H1 (cell line): ENCODE data around the gene PIGU. TPM values are rescaled to one million over a fixed set of nuclear protein-coding genes. Genes with fewer than 3 reads are reported as not detected.

ENCODE experiments used
- CTCF ChIA-PET: fragments of 300-600 bp; sonication (Branson Sonifier 250); formaldehyde crosslinking; loops from one replicate; lab custom pipeline; 2021; ENCODE audit not compliant: partially characterized antibody; lab: Charles Lee
- POLR2A ChIA-PET: fragments of 300-600 bp; sonication (Branson Sonifier 250); formaldehyde crosslinking; loops from one replicate; lab custom pipeline; 2021; ENCODE audit warnings: inconsistent platforms; ENCODE audit not compliant: partially characterized antibody; lab: Charles Lee
- DNase-seq, 2 experiments: peaks; one replicate each; pipeline versions ENCODE4 v3.0.0 to v3.0.0-alpha.2; 2010 to 2022; ENCODE audit warnings: low spot score in 2 of 2, low read depth in 1 of 2, mixed read lengths in 1 of 2
- FAIRE-seq: peaks from 2 replicates; lab custom pipeline; 2011; peaks lifted over from hg19 to GRCh38; lab: Jason Lieb, UNC
- H2AFZ ChIP-seq: 2 replicates; pipeline ENCODE4 v1.8.1; 2012; ENCODE audit warnings: low read length, inconsistent platforms
- H2AK5ac ChIP-seq: 2 replicates; pipeline ENCODE4 v1.6.1; 2013; ENCODE audit warnings: low read depth, low read length
- H2BK120ac ChIP-seq: replicated peaks from 2 replicates; pipeline ENCODE3; 2013; ENCODE audit warnings: low read depth, low read length, inconsistent platforms
- H2BK12ac ChIP-seq: 2 replicates; pipeline ENCODE4 v1.6.1; 2013; ENCODE audit warnings: low read depth, low read length
- H2BK15ac ChIP-seq: 2 replicates; pipeline ENCODE4 v1.6.1; 2013; ENCODE audit warnings: low read length
- H2BK20ac ChIP-seq: 2 replicates; pipeline ENCODE4 v1.6.1; 2013; ENCODE audit warnings: low read length
- H2BK5ac ChIP-seq: 2 replicates; pipeline ENCODE4 v1.6.1; 2013; ENCODE audit warnings: low read depth, low read length
- H3K14ac ChIP-seq: 2 replicates; pipeline ENCODE4 v1.6.1; 2013; ENCODE audit warnings: inconsistent platforms; ENCODE audit not compliant: insufficient read length
- H3K18ac ChIP-seq: 2 replicates; pipeline ENCODE4 v1.6.1; 2013; ENCODE audit warnings: low read length; ENCODE audit errors: extremely low read depth
- H3K23ac ChIP-seq: 2 replicates; pipeline ENCODE4 v1.6.1; 2013; ENCODE audit warnings: inconsistent platforms; ENCODE audit not compliant: insufficient read length
- H3K23me2 ChIP-seq: 2 replicates; pipeline ENCODE4 v1.6.1; 2013; ENCODE audit warnings: low read depth, low read length
- H3K27ac ChIP-seq: 2 replicates; pipeline ENCODE4 v1.6.1; 2011; ENCODE audit warnings: low read depth, low read length, inconsistent platforms
- H3K27me3 ChIP-seq, 4 experiments: replicated peaks in 1 of 4; 1 replicate in 1 of 4; 2 replicates in 3 of 4; pipeline versions ENCODE4 v1.6.1 to v1.8.1; 2011 to 2013; ENCODE audit warnings: low read length in 3 of 4, mild to moderate bottlenecking in 3 of 4, inconsistent platforms in 2 of 4, mixed read lengths in 2 of 4, moderate library complexity in 1 of 4; ENCODE audit not compliant: control insufficient read depth in 3 of 4, insufficient read depth in 3 of 4; ENCODE audit errors: extremely low read depth in 1 of 4
- H3K36me3 ChIP-seq, 4 experiments: 2 replicates each; pipeline versions ENCODE4 v1.6.1 to v1.8.1; 2011 to 2013; ENCODE audit warnings: mild to moderate bottlenecking in 4 of 4, low read length in 3 of 4, moderate library complexity in 2 of 4, control low read depth in 1 of 4, inconsistent platforms in 1 of 4; ENCODE audit not compliant: insufficient read depth in 4 of 4, control insufficient read depth in 2 of 4
- H3K4ac ChIP-seq: replicated peaks from 2 replicates; pipeline ENCODE3; 2013; ENCODE audit warnings: low read length, low read depth, mixed read lengths, inconsistent platforms; ENCODE audit not compliant: insufficient read length
- H3K4me1 ChIP-seq, 4 experiments: replicated peaks in 1 of 4; 1 replicate in 1 of 4; 2 replicates in 3 of 4; pipeline versions ENCODE4 v1.6.1 to v1.8.1; 2011 to 2013; ENCODE audit warnings: low read length in 3 of 4, inconsistent platforms in 2 of 4, mixed read lengths in 1 of 4; ENCODE audit not compliant: insufficient read depth in 4 of 4, control insufficient read depth in 3 of 4
- H3K4me2 ChIP-seq, 2 experiments: 2 replicates each; pipeline versions ENCODE4 v1.6.1 to v1.8.1; 2011 to 2013; ENCODE audit warnings: low read depth in 2 of 2, low read length in 2 of 2, control low read depth in 1 of 2, inconsistent platforms in 1 of 2, mild to moderate bottlenecking in 1 of 2; ENCODE audit not compliant: insufficient read depth in 1 of 2
- H3K4me3 ChIP-seq, 4 experiments: fragments of 200-600, 300-600 bp in 1 of 4; sonication (generic), shearing (Covaris generic), sonication (Bioruptor Twin) in 1 of 4; 2 replicates each; pipeline versions ENCODE4 v1.5.1 to v1.8.1; 2011 to 2016; ENCODE audit warnings: low read length in 4 of 4, low read depth in 3 of 4, control low read depth in 2 of 4, inconsistent platforms in 2 of 4, mild to moderate bottlenecking in 2 of 4, mixed read lengths in 1 of 4, moderate library complexity in 1 of 4; ENCODE audit not compliant: insufficient read depth in 2 of 4; ENCODE audit errors: extremely low read depth in 1 of 4
- H3K56ac ChIP-seq: replicated peaks from 2 replicates; pipeline ENCODE3; 2013; ENCODE audit warnings: low read depth, mild to moderate bottlenecking, mixed read lengths, low read length, inconsistent platforms; ENCODE audit not compliant: insufficient read length
- H3K79me1 ChIP-seq: 2 replicates; pipeline ENCODE4 v1.6.1; 2013; ENCODE audit warnings: low read depth, low read length, control low read depth
- H3K79me2 ChIP-seq, 2 experiments: 2 replicates each; pipeline versions ENCODE4 v1.6.1 to v1.8.1; 2012 to 2013; ENCODE audit warnings: low read length in 2 of 2, mild to moderate bottlenecking in 2 of 2, inconsistent platforms in 1 of 2; ENCODE audit not compliant: insufficient read depth in 2 of 2, control insufficient read depth in 1 of 2
- H3K9ac ChIP-seq, 4 experiments: replicated peaks in 1 of 4; 1 replicate in 1 of 4; 2 replicates in 3 of 4; pipeline versions ENCODE4 v1.6.1 to v1.8.1; 2011 to 2013; ENCODE audit warnings: low read depth in 3 of 4, low read length in 3 of 4, control low read depth in 2 of 4, mild to moderate bottlenecking in 2 of 4, moderate library complexity in 2 of 4, inconsistent platforms in 1 of 4; ENCODE audit errors: extremely low read depth in 1 of 4
- H3K9me3 ChIP-seq, 2 experiments: 2 replicates each; pipeline versions ENCODE4 v1.6.1 to v1.8.1; 2012 to 2013; ENCODE audit warnings: mild to moderate bottlenecking in 2 of 2, moderate library complexity in 2 of 2, control low read depth in 1 of 2, inconsistent platforms in 1 of 2, low read depth in 1 of 2, low read length in 1 of 2, mixed read lengths in 1 of 2; ENCODE audit not compliant: insufficient read depth in 2 of 2
- H4K20me1 ChIP-seq, 2 experiments: replicated peaks in 1 of 2; 2 replicates each; pipeline versions ENCODE3 to v1.8.1; 2011 to 2013; ENCODE audit warnings: inconsistent platforms in 2 of 2, low read length in 2 of 2, mild to moderate bottlenecking in 1 of 2; ENCODE audit not compliant: insufficient read depth in 2 of 2, control insufficient read depth in 1 of 2
- H4K5ac ChIP-seq: 2 replicates; pipeline ENCODE4 v1.6.1; 2013; ENCODE audit warnings: low read length, low read depth, mixed read lengths, inconsistent platforms; ENCODE audit not compliant: insufficient read length
- H4K8ac ChIP-seq: 2 replicates; pipeline ENCODE4 v1.8.0; 2013; ENCODE audit warnings: mild to moderate bottlenecking, moderate library complexity, low read length, inconsistent platforms; ENCODE audit not compliant: insufficient read depth; ENCODE audit errors: extremely low read depth
- H4K91ac ChIP-seq: replicated peaks from 2 replicates; pipeline ENCODE3; 2013; ENCODE audit warnings: low read length, mixed read lengths, inconsistent platforms; ENCODE audit not compliant: insufficient read length
- CEBPB ChIP-seq: IDR thresholded peaks from 2 replicates; pipeline ENCODE4 v1.6.1; 2012; ENCODE audit warnings: low read depth, low read length
- FOSL1 ChIP-seq: IDR thresholded peaks from 2 replicates; pipeline ENCODE4 v1.6.1; 2011; ENCODE audit warnings: mild to moderate bottlenecking, low read depth, low read length, moderate library complexity; ENCODE audit not compliant: insufficient read depth
- WGBS, 2 experiments: shearing (Covaris generic) in 1 of 2; methylation state at CpG; one replicate each; pipeline versions ENCODE4 v1.1.6 to v1.1.7; 2013 to 2015; ENCODE audit warnings: low lambda C conversion rate in 2 of 2, mixed read lengths in 2 of 2, inconsistent platforms in 1 of 2, low coverage in 1 of 2, missing lambda C conversion rate in 1 of 2; ENCODE audit not compliant: insufficient replicate concordance in 2 of 2, insufficient coverage in 1 of 2, insufficient read length in 1 of 2; ENCODE audit errors: extremely low coverage in 1 of 2, missing lambda C conversion rate in 1 of 2; 5-methylcytosine and 5-hydroxymethylcytosine counted together
- polyA plus RNA-seq, 7 experiments: library from polyadenylated mRNA; depleted of rRNA in 3 of 7; stranded (reverse) in 5 of 7; unstranded in 2 of 7; fragments of >200 nt in 5 of 7; fragments of 200-250 nt in 2 of 7; gene quantifications; 1 replicate in 5 of 7; 2 replicates in 1 of 7; 4 replicates in 1 of 7; pipeline versions ENCODE4 v1.2.1 to v1.2.3, GENCODE V29; 2011 to 2013; ENCODE audit warnings: missing spikeins in 2 of 7, mixed read lengths in 2 of 7
- total RNA-seq: library from RNA; stranded (reverse); fragmentation: NEBNext Ultra II Directional; extraction: Animal tissue kit (Norgen Biotek cat#: 25700); gene quantifications from 2 replicates; pipeline ENCODE4 v1.2.1, GENCODE V29; 2021

Gene PIGU
- total and polyA plus RNA-seq, 2 of the 8 experiments (the other 6 are each of a cell fraction or from before 2014, with no cell fraction given): 28.3 to 117 TPM

DNA sequence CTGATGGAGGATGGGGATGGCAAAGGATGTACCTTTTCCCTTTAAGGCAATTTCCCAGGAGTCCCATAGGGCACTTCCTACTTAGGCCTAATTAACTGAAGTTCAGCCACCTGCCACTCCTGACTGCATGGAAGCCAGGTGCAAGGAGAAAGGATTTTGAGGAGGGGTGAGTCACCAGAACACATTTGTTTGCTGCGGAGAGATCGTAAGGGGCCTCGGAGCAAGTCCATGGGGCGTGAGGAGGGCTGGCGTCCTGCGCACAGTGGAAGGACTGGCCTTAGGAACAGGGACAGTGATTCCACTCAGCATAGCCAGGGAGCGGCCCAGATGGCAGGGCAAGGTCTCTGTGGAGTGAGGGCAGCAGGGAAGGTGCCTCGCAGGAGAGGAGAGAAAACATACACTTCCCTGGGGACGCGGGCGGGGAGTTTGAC is 130.1 kb downstream of the PIGU start:
- no peaks in the 10 kb centered on the region for H3K9me3 ChIP-seq
- no peak overlapping the region for H3K18ac ChIP-seq
- H3K9ac ChIP-seq: no peak overlapping the region
- CTCF ChIA-PET: interaction anchor here (0.9 to 4.3 kb wide), 4 partner anchors 8 to 236 kb away, joined by 3 to 24 read pairs (median 6); no protein-coding TSS in a partner anchor
- no peak overlapping the region for H2BK12ac ChIP-seq
- no peak overlapping the region for H3K4me2 ChIP-seq
- no peak for FAIRE-seq
- POLR2A ChIA-PET: interaction anchor here (0.7 to 0.9 kb wide), 2 partner anchors 30 to 208 kb away, joined by 3 to 4 read pairs; no protein-coding TSS in a partner anchor
- 85% methylated on average over 11 of the region's 11 CpGs; no CpG with 5 or more reads in 1 of the 2 experiments for WGBS, 2 experiments
- H3K23ac ChIP-seq: no peak overlapping the region
- no peak overlapping the region for H2AFZ ChIP-seq
- TF ChIP-seq CEBPB: no peak
- TF ChIP-seq FOSL1: no peak
- no peak overlapping the region for H3K56ac ChIP-seq
- H3K4me1 ChIP-seq: peaks cover 0 to 17% (median 2%) of the 10 kb centered on the region in 4 experiments; a peak in 5 of 7 replicates
- DNase-seq: no peak
- no peak overlapping the region for H2AK5ac ChIP-seq
- no peak overlapping the region for H3K14ac ChIP-seq
- H3K4me3 ChIP-seq: no peak overlapping the region
- no peaks in the 10 kb centered on the region for H3K79me1 ChIP-seq
- H4K8ac ChIP-seq: no peak overlapping the region
- H2BK20ac ChIP-seq: no peak overlapping the region
- no peak overlapping the region for H2BK120ac ChIP-seq
- H3K27me3 ChIP-seq: no peaks in the 10 kb centered on the region
- no peak overlapping the region for H4K91ac ChIP-seq
- no peak overlapping the region for H3K27ac ChIP-seq
- no peak overlapping the region for H2BK5ac ChIP-seq
- H4K20me1 ChIP-seq: no peaks in the 10 kb centered on the region
- no peaks in the 10 kb centered on the region for H3K79me2 ChIP-seq
- H2BK15ac ChIP-seq: no peak overlapping the region
- peaks cover 5% of the 10 kb centered on the region; the same call in 1 of the 2 replicates for H3K23me2 ChIP-seq
- H3K4ac ChIP-seq: no peak overlapping the region
- no peak overlapping the region for H4K5ac ChIP-seq
- no peaks in the 10 kb centered on the region; a peak in 1 of 8 replicates for H3K36me3 ChIP-seq
